NCI-H2081 (cell line): ENCODE results near the gene SPOCK1.
A peak's percentile ranks its signal among the peaks of the same experiment; 100 is the strongest.

Source experiments
- DNase-seq, 2 experiments: peaks; one replicate each; lab custom pipeline; 2025; lab: John Stamatoyannopoulos, UW

SPOCK1 gene

GRCh38 chr5:137492331-137492730 is 6.8 kb downstream of the SPOCK1 start:
- DNase-seq: no peak

DNA sequence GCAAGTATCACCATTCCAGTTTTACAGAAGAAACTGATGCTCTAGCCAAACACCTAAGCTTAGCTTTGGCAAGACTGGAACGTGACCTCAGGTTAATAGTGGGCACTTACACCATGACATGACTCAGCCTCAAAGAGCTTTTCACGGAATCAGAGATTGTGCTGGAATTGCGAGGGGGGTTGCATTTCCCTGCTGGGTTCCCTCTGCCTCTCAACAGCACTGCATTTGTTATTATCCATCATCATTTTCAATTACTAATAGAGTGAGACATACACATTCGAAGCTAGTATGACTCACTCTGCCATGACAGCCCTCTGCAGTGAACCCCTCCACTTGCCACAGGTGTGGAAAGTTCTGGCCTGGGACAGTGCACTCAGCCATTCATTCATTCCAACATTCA is 8.0 kb downstream of the SPOCK1 start:
- no peak for DNase-seq

DNA sequence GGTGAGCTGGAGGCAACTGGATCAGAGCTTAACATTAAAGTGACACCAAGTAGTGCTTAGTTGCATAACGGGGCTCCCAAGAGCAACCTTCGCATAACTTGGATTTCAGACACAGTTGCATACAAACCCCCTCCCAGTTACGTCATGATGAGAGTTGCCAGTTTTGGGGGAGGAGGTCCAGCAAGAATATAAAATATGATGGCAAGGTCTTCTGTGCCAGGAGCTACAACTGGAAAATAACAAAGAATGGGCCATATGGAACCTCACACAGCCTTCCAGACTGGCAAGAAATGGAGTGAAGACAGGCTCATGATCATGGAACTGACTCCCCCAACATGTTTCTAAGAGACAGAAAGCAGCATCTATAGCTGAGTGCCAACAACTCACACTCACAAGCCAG is 8.5 kb downstream of the SPOCK1 start:
- no peak for DNase-seq

DNA sequence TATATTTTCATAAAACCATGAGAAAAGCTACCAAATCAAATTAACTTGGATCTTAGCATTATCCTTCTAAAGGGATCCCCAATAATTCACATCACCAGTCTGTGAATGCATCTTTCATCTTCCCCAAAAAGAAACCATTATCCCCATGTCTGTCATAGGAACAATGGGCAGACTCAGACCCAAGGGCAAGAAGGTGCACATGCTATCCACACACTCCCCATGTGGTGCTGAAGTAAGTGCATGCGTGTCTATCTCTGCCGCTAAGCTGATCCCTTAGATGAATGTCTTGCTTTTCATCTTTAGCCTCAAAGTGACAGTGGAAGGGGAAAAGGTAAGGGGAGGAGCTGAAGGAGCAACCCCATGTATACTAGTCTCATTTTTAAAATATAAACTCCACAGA is 10.2 kb downstream of the SPOCK1 start:
- DNase-seq: no peak

DNA sequence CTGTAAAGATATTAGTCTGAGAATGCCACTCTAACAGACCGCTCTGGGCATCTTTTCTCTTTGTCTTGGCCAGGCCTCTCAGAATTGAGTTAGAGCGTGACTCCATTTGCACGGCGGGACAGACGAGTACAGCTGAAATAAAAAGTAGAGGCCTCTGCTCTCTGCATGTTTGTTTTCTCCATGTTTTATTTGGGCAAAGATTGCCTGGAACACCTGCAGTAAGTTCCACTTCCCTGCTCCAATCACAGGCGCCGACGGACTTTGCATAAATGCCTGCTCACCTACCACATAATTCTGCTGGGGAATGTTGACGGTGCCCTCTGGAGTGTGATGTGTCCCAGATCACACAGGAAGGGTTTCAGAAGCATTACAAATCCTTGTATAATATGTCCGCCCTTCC is 10.6 kb downstream of the SPOCK1 start:
- DNase-seq: no peak

DNA sequence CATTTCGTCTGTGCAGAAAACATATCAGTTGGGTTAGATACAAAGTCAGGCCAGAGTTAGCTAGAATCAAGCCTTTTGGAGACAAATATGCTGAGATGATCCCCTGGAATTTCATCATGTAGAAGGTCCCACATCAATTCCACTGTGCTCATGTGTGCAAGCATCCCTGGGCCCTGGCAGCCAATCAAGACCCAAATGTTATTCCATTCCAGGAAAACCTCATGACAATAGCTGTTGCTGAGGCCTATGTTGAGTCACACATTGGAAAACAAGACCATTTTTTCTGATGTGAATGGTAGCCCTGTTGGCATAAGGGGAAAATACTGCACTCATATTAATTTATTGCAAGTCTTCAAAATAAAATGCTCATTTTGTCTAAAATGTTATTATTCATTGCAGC is 11.5 kb downstream of the SPOCK1 start:
- no peak for DNase-seq

- no peak for DNase-seq
These were observed 12.4 kb downstream of the SPOCK1 start for GRCh38 chr5:137486707-137487106.

- DNase-seq: no peak
These were observed 17.5 kb downstream of the SPOCK1 start for GRCh38 chr5:137481596-137481995.

DNA sequence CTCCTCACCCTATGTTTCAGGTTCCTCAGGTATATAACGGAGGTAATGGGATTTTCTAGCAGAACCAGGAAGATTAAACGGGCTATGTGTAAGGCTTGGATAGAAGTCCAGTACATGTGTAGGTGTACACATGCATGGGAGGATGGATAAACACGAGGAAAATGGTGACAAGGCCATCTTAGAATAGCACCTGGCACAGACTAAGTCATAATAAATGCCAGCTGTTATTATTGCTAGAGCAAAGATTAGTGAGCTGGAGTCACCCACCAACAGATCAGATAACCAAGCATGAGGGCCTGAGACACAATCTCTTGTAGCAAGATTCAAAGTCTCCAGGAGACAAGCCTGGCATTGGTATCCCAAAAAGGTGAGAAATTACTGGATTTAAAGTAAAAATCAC is 21.1 kb downstream of the SPOCK1 start:
- DNase-seq: no peak

DNA sequence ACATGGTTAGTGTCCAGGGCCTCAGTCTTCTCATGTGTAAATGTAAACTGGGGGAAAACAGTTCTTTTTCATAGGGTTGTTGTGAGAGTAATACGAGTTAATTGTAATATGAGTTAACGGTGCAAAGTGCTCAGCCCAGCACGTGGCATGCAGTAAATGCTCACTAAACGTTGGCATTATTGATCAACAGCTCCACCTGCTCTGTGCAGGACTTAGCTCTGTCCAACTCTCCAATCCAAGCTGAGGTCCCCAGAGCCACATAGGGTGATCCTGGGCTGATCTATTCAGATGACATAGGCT is 28.3 kb downstream of the SPOCK1 start:
- no peak for DNase-seq

DNA sequence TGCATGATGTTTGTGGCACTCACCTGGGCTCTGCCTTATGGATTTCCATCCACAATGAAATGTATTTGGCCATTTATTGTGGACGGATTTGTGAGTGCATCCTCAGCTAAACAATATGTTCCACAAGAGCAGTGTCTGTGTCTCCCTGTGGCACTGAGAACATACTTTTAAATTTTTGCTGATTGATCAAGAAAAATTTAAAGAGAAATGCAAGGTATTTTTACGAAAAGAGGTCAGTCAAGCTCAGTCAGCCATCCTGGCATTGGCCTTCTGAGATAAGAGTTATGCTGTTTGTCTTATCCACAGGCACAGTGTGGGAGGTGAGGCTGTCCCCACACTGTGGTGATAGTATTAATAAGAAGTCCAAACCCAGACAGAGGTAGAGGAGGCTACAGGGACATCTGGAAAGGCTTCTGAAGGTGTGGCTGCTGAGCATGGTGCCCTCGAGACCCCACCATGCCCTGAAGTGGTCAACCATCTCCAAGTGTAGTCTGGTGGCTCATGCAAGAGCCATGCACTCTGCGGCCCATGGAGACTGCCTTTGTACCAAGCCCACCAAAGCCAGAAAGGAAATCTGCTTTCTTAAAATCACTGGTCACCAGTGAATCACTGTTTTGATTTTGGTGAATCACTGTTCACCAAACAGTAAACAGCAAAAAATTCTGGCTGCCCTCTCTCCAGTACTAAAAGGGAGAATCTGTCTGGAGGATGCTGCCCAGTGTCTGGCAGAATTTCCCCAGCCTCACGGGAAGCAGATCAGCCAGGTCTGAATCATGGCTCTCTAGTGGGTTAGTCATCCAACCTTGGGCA is 28.8 kb downstream of the SPOCK1 start:
- no peak for DNase-seq

GRCh38 chr5:137466889-137467288 is 32.2 kb downstream of the SPOCK1 start:
- no peak for DNase-seq

DNA sequence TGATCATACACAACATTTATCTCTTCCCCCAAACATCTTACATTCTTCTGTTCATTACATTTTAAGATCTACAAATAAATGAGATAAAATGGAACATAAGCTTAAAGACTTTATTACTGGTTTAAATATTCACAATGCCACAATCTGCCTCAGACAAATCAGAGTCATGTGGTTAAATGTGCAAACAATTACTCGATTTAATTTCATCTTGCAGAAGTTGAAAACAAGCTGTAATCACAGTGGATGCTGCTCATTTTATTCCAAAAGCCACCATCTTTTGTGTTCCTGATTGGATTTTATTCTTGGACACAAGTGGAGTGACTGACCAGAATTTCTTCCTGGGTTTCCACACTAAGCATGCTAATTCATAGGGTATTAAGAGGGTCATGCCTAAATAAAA is 33.2 kb downstream of the SPOCK1 start:
- DNase-seq: no peak

DNA sequence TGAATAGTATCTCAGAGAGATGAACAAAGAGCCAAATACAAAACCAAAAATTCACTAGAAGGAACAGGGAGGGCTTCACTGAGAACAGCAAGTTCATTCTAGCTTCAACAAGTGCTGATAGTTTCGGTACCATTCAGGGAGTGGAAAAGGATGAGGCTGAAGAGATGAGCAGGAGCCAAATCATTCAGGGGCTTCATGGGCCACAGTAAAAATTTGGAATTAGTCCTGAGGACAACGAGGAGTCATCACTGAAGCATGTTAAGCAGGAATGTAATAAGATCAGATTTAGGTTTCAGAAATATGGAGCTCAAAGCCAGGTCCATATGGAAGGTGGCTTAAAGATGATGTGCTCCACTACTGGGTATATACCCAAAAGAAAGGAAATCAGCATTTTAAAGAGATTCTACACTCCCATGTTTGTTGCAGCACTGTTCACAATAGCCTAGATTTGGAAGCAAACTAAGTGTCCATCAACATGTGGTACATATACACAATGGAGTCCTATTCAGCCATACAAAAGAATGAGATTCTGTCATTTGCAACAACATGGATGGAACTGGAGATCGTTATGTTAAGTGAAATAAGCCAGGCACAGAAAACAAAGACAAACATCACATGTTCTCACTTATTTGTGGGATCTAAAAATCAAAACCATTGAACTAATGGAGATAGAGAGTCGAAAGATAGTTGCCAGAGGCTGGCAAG is 36.2 kb downstream of the SPOCK1 start:
- DNase-seq: no peak

- no peak for DNase-seq
These were observed 36.9 kb downstream of the SPOCK1 start for GRCh38 chr5:137462265-137462590.

- peak in 1 of 2 experiments; percentile 8 for DNase-seq
These were observed 37.5 kb downstream of the SPOCK1 start for GRCh38 chr5:137461391-137462264.

- DNase-seq: no peak
These were observed 44.5 kb downstream of the SPOCK1 start for GRCh38 chr5:137454671-137455070.

DNA sequence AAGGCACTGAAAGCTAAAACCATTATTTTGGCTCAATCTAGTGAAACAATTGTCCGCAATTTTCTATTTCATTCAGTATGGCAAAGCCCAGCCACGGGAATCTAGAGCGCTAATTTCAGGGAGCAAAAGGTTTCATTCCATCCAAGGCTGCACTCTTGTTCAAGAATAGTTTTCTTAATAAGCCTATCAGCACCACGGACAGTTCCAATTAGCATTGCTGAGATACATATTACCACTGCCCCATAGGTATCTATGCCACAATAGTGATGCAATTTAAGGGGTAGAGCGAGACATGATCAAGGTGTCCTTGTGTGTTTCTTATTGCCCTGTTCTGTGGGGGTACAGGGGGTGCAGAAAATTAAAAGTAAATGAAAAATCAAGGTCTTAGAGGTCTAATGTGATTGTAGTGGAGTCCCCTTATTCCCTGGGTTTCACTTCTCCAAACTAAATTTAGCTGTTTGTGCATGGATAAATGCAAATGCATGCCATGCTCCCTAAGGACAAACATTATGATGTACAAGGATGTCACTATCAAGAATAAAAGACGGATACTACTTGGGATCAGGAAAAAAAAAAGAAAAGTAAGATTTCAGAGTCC is 45.5 kb downstream of the SPOCK1 start:
- no peak for DNase-seq

DNA sequence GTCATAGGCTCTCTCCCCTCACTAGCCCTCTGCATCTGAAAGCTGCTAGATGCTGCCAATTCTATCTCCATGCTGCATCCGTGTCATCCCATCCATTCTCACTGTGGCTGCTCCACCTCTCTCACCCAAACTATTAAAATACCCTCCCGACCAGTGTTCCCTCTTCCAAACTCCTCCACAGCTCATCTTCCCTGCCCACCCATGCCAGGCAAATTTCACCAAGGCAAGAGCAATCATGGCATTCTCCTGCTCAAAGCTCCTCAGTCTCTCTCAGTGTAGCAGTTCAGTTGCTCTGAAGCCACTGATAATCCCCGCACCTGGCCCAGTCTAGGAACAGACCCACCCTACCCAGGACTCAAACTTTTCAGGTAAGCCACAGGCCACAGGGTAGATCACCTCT is 48.4 kb downstream of the SPOCK1 start:
- DNase-seq: no peak

DNA sequence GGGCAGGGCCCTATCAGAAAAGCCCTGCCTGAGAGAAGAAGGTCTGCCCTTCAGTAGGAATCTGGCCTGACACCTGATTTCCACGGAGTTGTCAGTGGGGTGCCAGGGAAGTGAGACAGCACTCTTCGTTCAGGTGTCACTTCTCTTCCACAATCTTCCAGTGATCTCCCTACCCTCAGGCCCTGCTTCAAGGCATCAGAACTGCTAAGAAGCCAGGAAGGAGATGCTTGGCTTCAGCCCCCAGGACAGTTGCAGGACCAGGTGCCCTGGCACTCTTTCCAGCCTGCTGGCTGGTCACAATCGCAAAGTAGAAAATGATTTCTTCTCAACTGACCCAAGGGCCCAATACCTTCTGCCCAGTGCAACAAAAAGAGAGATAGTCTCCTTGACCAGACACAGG is 50.3 kb downstream of the SPOCK1 start:
- no peak for DNase-seq

GRCh38 chr5:137446615-137447014 is 52.5 kb downstream of the SPOCK1 start:
- peak in 1 of 2 experiments; percentile 23 for DNase-seq

GRCh38 chr5:137446151-137446550 is 53.0 kb downstream of the SPOCK1 start:
- DNase-seq: no peak

GRCh38 chr5:137442660-137443059 is 56.5 kb downstream of the SPOCK1 start:
- peak; percentile 62 to 90 for DNase-seq
